Measurements from ENCODE around the gene TP53TG5.

The TP53TG5 gene

GRCh38 chr20:45378191-45378590, at the start of gene TP53TG5:
Gene TP53TG5, minus strand, starts transcription at chr20:45378325. Its CDS starts 89 bp downstream, at chr20:45378236.
- H3K9me3 Mint-ChIP-seq = no peaks in the 10 kb centered on the region
- peaks cover 24% of the 10 kb centered on the region for H3K4me1 Mint-ChIP-seq (ENCODE audit: low read depth)
- H3K27me3 Mint-ChIP-seq = no peaks in the 10 kb centered on the region
- peak within 1 kb of the TSS; percentile 7 for H3K27ac Mint-ChIP-seq
- no peak within 1 kb of the TSS for H3K4me3 Mint-ChIP-seq
- DNase-seq = no peak
- peaks cover 20% of the 10 kb centered on the region for H3K36me3 Mint-ChIP-seq (ENCODE audit: low read depth)

DNA sequence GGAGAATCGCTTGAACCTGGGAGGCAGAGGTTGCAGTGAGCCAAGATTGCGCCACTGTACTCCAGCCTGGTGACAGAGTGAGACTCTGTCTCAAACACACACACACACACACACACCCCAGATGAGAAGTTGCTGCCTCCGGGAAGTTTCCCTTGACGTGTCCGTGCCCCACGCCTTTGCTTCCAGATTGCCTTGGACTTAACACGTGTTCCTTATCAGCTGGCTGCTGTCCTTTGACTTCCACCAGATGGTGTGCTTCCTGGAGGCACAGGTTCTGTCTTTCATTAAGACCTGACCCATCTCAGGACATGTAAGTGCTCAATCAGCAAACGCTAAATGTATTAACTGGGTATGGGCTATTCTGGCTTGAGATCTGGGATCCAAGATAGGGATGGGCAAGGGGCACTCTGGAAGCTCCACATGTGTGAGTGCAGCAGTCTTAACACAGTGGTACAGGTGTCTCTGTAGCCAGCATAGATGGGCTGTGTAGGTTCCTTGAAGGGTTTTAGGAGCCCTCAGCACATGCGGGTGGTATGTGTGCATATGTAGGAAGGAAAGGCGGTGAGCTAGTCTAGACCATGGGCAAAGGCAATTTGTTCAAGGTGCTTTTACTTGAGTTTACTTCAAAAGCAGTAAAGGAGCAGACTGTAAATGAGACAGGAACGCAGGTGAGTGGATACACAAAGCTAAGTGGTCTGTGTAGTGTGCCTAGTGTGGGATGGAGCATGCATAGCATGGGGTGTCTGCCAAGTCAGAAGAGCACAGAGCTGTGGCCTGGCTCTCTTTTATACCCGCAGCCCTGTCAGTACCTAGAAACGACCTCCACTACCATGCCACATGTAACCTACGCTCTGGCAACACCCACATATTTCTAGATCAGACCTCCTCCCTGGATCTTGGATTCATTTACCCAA, 49.4 kb upstream of the TP53TG5 start:
- peaks cover 6% of the 10 kb centered on the region for H3K4me1 Mint-ChIP-seq (ENCODE audit: low read depth)
- no peaks in the 10 kb centered on the region for H3K9me3 Mint-ChIP-seq
- DNase-seq = no peak
- peaks cover 73% of the 10 kb centered on the region for H3K36me3 Mint-ChIP-seq (ENCODE audit: low read depth)
- H3K4me3 Mint-ChIP-seq = no peak overlapping the region
- H3K27ac Mint-ChIP-seq = peak overlapping the region; percentile 2
- no peaks in the 10 kb centered on the region for H3K27me3 Mint-ChIP-seq

GRCh38 chr20:45426320-45427016, 48.3 kb upstream of the TP53TG5 start:
- Mint-ChIP-seq H3K9me3 (no peaks in the 10 kb centered on the region), H3K27ac (peak overlapping the region; percentile 26), H3K4me3 (no peak overlapping the region), H3K4me1 (ENCODE audit: low read depth) (no peaks in the 10 kb centered on the region), H3K36me3 (ENCODE audit: low read depth) (peaks cover 72% of the 10 kb centered on the region), H3K27me3 (no peaks in the 10 kb centered on the region)
- no peak for DNase-seq

DNA sequence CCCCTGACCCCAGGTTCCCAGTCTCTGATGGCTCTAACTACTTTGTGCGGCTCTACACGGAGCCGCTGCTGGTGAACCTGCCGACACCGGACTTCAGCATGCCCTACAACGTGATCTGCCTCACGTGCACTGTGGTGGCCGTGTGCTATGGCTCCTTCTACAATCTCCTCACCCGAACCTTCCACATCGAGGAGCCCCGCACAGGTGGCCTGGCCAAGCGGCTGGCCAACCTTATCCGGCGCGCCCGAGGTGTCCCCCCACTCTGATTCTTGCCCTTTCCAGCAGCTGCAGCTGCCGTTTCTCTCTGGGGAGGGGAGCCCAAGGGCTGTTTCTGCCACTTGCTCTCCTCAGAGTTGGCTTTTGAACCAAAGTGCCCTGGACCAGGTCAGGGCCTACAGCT, 47.4 kb upstream of the TP53TG5 start:
- no peak overlapping the region for H3K27ac Mint-ChIP-seq
- H3K9me3 Mint-ChIP-seq = no peaks in the 10 kb centered on the region
- DNase-seq = no peak
- no peaks in the 10 kb centered on the region for H3K4me1 Mint-ChIP-seq (ENCODE audit: low read depth)
- H3K27me3 Mint-ChIP-seq = no peaks in the 10 kb centered on the region
- H3K4me3 Mint-ChIP-seq = no peak overlapping the region
- peaks cover 76% of the 10 kb centered on the region for H3K36me3 Mint-ChIP-seq (ENCODE audit: low read depth)

DNA sequence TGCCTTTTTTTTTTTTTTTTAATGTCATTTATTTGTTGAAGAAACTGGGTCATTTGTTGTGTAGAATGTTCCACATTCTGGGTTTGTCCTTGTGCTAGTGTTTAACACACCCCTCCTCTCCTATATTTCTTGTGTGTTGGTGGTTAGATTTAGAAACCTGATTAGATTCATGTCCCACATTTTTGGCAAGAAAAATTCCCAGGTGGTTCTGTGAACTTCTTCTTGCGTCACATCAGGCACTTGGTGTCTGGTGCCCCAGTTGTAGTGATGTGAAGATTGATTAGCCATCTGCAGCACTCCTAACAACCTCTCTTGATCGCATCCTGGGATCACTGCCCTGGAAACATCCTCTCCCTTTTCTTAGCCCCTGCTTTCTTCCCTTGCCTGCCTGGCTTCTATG, 45.6 kb upstream of the TP53TG5 start:
- Mint-ChIP-seq H3K27me3 (no peaks in the 10 kb centered on the region), H3K27ac (peak overlapping the region; percentile 75), H3K4me3 (no peak overlapping the region), H3K4me1 (ENCODE audit: low read depth) (peaks cover 14% of the 10 kb centered on the region), H3K9me3 (no peaks in the 10 kb centered on the region), H3K36me3 (ENCODE audit: low read depth) (peaks cover 88% of the 10 kb centered on the region)
- DNase-seq = no peak

DNA sequence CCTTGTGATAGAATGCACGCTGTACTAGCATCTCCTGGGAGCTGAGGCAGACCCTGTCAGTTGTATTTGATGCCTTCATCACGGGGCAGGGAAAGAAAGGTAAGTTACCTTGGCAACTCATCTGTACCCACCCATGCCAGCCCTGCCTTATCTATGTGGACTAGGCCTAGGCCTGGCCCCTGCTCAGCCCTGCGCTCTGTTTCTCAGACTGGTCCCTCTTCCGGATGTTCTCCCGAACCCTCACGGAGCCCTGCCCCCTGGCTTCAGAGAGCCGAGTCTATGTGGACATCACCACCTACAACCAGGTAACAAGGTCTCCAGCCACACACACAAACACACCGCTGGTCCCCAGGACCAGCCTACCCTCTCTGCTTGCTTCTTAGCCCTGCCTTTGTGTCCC, 42.0 kb upstream of the TP53TG5 start:
- Mint-ChIP-seq H3K36me3 (ENCODE audit: low read depth) (peaks cover 82% of the 10 kb centered on the region), H3K4me3 (no peak overlapping the region), H3K9me3 (no peaks in the 10 kb centered on the region), H3K27ac (peak overlapping the region; percentile 90), H3K27me3 (no peaks in the 10 kb centered on the region), H3K4me1 (ENCODE audit: low read depth) (peaks cover 43% of the 10 kb centered on the region)
- DNase-seq = no peak

- no peak for DNase-seq
- peak overlapping the region; percentile 90 for H3K27ac Mint-ChIP-seq
- no peaks in the 10 kb centered on the region for H3K9me3 Mint-ChIP-seq
- no peaks in the 10 kb centered on the region for H3K27me3 Mint-ChIP-seq
- peaks cover 49% of the 10 kb centered on the region for H3K4me1 Mint-ChIP-seq (ENCODE audit: low read depth)
- H3K4me3 Mint-ChIP-seq = peak overlapping the region; percentile 34
- H3K36me3 Mint-ChIP-seq (ENCODE audit: low read depth) = peaks cover 77% of the 10 kb centered on the region
Observed at GRCh38 chr20:45419188-45420091, 41.3 kb upstream of the TP53TG5 start.

DNA sequence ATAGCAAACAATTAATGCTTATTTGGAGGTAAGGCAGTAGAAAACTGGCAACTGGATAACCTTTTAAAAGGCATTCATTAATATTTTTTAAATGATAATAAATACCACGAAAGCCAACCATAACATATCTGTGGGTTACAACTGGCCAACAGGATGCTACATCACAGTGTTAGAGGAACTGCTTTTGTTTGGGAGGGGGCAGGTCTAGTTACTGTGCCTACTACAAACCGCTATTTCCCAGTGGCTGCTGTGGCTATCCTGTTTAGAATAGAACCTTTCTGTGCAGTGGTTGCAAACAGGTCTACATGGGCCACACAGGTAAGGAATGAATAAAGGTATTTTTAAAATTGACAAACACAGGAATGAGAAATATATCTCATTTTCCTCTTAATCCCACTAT, 38.8 kb upstream of the TP53TG5 start:
- H3K9me3 Mint-ChIP-seq = no peaks in the 10 kb centered on the region
- H3K4me3 Mint-ChIP-seq = peak overlapping the region; percentile 96
- peaks cover 54% of the 10 kb centered on the region for H3K4me1 Mint-ChIP-seq (ENCODE audit: low read depth)
- no peak for DNase-seq
- H3K27ac Mint-ChIP-seq = peak overlapping the region; percentile 98
- H3K36me3 Mint-ChIP-seq (ENCODE audit: low read depth) = peaks cover 54% of the 10 kb centered on the region
- H3K27me3 Mint-ChIP-seq = no peaks in the 10 kb centered on the region

GRCh38 chr20:45415822-45416637, 37.9 kb upstream of the TP53TG5 start, which contains the start of gene PIGT:
Gene PIGT, plus strand, starts transcription at chr20:45416141. Its CDS starts 16 bp downstream, at chr20:45416157.
- Mint-ChIP-seq H3K27ac (peak within 1 kb of the TSS; percentile 98), H3K4me1 (ENCODE audit: low read depth) (peaks cover 54% of the 10 kb centered on the region), H3K27me3 (no peaks in the 10 kb centered on the region), H3K36me3 (ENCODE audit: low read depth) (peaks cover 55% of the 10 kb centered on the region), H3K9me3 (no peaks in the 10 kb centered on the region), H3K4me3 (peak within 1 kb of the TSS; percentile 96)
- DNase-seq = peak; percentile 89

DNA sequence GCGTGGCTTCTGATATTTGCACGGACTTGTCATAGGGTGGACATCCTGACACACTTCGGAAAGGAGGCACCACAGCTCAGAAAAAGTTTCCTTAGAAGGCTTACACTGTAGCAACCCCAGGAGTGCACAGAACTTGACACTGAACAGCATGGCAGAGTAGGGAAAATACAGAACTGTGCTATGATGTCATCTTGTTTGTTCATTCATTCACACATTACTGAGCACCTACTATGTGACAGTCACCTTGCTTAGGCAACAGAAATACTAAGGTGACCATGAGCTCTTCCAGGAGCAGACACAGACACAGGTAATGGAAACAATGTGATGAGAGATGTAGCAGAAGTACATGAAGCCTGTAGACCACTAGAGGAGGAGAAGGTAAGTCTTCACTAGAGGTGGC, 35.4 kb upstream of the TP53TG5 start:
- Mint-ChIP-seq H3K9me3 (no peaks in the 10 kb centered on the region), H3K36me3 (ENCODE audit: low read depth) (peaks cover 44% of the 10 kb centered on the region), H3K4me3 (no peak overlapping the region), H3K4me1 (ENCODE audit: low read depth) (peaks cover 42% of the 10 kb centered on the region), H3K27me3 (no peaks in the 10 kb centered on the region), H3K27ac (no peak overlapping the region)
- no peak for DNase-seq

GRCh38 chr20:45412653-45413052, 34.5 kb upstream of the TP53TG5 start:
- Mint-ChIP-seq H3K36me3 (ENCODE audit: low read depth) (peaks cover 35% of the 10 kb centered on the region), H3K27me3 (no peaks in the 10 kb centered on the region), H3K4me3 (no peak overlapping the region), H3K4me1 (ENCODE audit: low read depth) (peaks cover 41% of the 10 kb centered on the region), H3K27ac (no peak overlapping the region), H3K9me3 (no peaks in the 10 kb centered on the region)
- no peak for DNase-seq

DNA sequence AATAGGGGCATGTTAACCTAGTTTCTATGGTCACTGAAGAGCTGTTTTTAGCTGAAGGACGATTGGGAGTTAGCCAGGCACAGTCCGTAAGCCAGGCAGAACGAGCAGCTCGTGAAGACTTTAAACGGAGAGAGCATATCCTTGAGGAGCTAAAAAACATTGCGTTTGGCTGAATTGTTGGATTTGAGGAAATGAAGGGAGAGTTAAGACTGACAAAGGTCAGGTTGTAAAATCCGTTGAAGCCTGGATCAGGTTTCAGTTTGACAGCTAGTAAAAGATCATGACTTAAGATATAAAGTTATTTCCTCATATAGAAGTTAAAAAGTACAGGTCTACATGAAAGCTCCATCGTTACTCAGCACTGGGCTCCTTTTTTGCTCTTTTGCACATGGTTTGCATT, 32.8 kb upstream of the TP53TG5 start:
- DNase-seq = no peak
- no peak overlapping the region for H3K4me3 Mint-ChIP-seq
- H3K27ac Mint-ChIP-seq = no peak overlapping the region
- no peaks in the 10 kb centered on the region for H3K27me3 Mint-ChIP-seq
- H3K4me1 Mint-ChIP-seq (ENCODE audit: low read depth) = peaks cover 37% of the 10 kb centered on the region
- H3K9me3 Mint-ChIP-seq = no peaks in the 10 kb centered on the region
- H3K36me3 Mint-ChIP-seq (ENCODE audit: low read depth) = peaks cover 24% of the 10 kb centered on the region

GRCh38 chr20:45409521-45410272, 31.6 kb upstream of the TP53TG5 start:
- no peak overlapping the region for H3K27ac Mint-ChIP-seq
- peaks cover 33% of the 10 kb centered on the region for H3K4me1 Mint-ChIP-seq (ENCODE audit: low read depth)

More at GRCh38 chr20:45409521-45410272, 31.6 kb upstream of the TP53TG5 start:
- no peak for DNase-seq
- H3K9me3 Mint-ChIP-seq = no peaks in the 10 kb centered on the region
- H3K36me3 Mint-ChIP-seq (ENCODE audit: low read depth) = peaks cover 22% of the 10 kb centered on the region
- peaks cover 2% of the 10 kb centered on the region for H3K27me3 Mint-ChIP-seq
- no peak overlapping the region for H3K4me3 Mint-ChIP-seq
